NCI-H446 treated with DMSO at 0.1 percent for 48 hours (cell line): ENCODE results near the gene FUOM.
"Not testable (repeated sequence)": the region's sequence is repeated elsewhere in the genome, so short reads cannot be mapped to it uniquely, and the experiment has no call there.

Experiments
- DNase-seq: peaks from one replicate; lab custom pipeline; 2025; lab: John Stamatoyannopoulos, UW

FUOM gene

DNA sequence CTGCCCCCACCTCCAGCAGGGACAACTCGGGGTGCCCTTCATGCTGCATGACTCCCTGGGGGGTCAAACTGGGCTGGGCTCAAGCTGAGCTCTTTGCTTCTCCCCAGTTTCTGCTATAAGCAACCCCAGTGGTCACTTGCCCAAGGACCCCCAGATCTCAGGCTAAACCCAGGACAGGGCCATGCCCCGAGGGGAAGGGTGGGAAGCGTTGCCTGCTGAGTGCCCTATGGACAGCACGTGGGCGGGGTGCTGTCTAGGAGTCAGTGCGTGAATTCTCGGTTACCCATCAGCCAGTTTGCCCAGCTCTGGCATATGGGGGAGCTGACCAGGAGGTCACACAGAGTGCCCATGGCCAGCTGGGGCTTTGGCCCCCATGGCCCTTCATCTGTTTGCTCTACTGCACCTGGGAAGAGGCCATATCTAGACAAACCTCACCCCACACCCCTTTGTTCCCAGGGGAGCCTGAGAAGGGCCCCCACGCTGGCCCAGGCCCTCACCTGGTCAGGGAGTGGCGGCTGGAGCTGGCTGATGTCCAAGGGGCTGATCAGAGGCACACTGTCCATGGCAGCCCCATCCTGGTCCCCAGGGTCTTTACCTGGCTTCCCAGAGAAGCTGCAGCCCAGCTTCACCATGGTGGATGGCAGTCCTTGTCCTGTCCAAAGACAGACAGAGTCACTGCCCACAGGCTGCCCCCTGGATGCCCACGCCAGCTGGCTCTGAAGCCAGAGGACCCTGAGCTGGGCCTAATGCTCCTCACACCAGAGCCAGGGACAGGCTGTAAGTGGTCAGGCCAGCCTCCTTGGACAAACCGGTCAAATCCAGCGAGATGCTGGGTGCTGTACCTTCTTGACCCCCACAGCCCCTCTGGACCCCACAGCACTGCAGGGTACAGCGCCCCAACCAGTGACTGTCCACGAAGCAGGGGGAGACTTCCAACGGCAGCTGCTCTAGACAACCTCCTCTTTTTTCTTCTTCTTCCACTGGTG is 29.2 kb downstream of the FUOM start:
- DNase-seq, result no peak

DNA sequence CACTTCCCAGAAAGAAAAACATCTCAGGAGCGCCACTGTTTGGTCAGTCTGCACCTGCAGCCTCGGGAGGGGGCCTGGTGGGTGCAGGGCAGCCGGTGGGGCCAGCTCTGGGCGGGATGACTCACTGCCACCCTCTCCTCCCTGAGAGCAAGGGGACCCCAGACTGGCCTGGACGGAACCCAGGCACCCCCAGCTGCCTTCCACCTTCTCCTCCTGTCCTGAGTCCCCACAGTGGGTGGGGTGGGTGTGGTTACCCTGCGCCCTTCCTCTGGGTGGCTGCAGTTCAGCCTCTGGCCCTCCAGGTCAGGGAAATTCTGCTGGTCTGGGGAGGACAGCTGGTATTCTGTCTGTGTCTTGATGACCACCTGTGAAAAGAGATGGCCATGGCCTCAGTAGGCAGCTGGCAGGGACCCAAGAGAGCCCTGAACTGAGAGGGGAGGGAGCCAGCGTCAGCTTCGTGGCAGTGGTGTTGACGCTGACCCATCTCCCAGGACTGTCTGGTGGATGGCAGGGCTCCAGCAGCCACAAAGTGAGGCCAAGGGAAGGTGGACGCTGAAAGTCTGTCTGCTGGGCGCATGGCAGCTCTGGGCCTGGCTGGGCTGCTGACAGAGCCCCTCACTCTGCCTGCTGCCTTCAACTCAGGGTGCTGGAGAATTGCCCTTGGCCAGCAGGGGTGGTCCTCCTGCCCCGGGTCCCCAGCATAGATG is 30.0 kb downstream of the FUOM start:
- DNase-seq, result no peak

DNA sequence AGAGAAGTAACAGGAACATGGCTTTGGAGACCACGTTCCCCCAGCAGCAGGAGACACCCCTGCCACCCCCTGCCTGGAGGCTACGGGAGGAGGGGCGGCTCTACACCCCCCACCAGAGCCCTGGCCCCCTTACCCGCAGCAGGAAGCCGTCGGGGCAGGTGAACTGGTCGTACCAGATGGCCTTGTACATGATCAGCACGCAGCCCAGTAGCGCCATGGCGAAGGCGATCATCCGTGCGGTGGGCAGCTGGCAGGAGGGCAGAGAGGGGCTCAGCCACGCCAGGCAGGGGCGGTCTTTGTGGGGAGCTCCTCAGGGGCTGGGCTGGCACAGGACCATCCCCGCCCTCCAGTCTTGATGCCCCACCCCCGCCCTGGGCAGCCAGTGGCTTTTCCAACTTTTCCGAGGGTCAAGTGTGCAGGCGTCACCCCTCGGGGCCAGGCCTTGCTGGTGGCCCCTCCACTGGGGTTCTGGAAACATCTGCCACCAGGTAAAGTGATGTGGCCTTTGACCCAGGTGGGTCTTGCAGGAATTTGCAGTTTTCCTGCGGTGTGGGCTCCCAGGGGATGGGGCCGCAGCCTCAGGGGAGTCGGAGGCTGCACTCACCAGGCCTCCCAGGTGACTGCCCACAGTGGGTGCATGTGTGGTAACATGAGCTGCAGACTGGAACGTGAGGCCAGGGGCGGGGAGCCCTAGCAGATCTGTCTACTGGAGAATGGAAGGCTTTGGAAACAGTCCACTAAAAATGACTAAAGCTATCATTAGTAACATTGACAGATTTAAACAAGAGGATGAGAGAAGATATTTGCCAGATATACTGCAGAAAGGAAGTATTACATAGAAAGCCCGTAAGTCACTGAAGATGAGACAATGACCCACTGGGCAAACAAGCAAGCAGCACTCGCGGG is 30.8 kb downstream of the FUOM start:
- no peak for DNase-seq

DNA sequence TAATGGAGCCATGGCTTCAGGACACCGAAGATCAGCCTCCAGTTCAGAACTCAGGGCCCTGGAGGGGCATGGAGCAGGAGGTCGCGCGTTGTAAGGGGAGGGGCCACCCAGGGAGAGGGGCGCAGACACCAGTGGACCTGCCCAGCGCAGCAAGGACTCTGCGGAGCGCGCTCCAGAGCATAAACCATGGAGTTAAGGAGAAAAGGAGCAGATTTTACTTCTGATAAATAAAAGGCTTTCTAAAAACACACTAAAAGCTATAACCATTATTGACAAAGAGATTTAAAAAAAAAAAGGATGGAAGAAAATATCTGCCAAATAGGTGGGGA is 31.6 kb downstream of the FUOM start:
- no peak for DNase-seq

DNA sequence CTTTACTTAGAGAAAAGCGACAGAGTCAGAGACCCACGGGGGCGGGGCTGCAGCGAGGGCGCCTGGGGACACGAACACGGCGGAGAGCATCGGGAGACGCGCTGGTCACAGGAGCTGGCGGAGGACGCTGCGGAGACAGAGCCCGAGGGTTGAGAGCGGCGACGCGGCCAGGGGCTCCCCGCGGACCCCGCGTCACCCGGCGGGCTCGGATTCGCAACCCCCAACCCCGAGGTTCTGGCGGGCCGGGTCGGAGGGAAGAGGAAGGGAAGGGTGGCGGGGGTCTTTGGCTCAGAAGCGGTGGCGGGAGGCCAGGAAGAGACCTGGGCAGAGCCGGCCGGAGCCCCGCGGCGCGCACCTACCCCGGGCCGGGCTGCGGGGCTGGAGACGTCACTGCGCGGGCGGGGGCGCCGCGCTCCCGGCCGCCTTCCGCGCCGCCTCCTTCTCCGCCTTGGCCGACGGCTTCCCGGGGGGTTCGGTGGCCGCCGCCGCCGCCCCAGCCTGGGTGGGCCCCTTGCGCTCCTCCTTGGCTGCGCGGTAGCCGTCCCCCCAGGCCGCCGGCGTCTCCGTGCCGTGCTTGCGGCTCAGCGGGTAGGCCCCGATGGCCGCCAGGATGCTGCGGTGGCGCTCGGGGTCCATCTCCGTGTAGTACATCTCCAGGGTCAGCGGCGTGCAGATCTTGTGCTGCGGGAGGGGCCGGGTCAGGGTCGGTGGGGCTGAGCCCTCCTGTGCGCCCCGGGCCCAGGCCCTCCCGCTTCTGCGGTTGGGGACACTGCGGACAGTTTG is 32.2 kb downstream of the FUOM start:
- DNase-seq, result no peak

DNA sequence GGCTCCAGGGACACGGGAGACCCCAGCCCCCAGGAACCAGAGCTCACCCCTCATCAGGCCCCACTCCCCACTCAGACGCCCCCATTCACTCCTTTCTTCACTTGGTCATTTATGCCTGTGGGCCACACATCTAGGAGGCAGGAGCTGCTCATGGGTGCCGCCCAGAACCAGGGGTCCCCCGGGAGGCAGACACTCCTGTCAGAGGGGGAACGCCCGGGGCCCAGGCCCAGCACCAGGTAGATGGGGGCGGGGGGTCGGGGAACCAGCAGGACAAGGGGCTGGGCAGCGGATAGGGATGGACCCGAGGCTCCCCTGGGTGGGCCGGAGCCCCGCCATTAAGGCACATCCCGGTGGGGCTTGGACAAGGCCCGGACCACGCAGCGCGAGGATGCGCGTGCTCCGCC is 33.0 kb downstream of the FUOM start:
- DNase-seq, result no peak

DNA sequence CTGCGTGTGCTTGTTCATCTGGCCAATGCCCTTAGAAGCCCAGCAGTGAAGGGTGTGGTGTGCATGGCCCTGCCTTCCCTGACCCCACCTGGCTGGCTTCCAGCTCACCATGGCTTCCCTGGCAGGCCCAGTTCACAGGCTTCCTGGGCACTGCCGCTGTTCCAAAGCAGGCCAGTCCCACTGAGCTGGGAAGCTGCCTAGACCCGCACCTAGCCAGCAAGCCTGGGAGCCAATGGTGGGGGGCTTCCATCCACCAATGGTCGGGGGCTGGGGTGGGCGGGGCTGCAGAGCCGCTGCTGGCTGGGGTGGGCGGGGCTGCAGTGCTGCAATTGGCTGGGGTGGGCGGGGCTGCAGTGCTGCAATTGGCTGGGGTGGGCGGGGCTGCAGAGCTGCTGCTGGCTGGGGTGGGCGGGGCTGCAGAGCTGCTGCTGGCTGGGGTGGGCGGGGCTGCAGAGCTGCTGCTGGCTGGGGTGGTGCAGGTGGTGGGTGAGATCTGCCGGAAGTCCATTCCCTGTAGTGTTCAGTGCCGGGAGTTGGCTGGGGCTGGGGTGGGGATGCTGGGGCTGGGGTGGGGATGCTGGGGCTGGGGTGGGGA is 33.5 kb downstream of the FUOM start:
- no peak for DNase-seq

DNA sequence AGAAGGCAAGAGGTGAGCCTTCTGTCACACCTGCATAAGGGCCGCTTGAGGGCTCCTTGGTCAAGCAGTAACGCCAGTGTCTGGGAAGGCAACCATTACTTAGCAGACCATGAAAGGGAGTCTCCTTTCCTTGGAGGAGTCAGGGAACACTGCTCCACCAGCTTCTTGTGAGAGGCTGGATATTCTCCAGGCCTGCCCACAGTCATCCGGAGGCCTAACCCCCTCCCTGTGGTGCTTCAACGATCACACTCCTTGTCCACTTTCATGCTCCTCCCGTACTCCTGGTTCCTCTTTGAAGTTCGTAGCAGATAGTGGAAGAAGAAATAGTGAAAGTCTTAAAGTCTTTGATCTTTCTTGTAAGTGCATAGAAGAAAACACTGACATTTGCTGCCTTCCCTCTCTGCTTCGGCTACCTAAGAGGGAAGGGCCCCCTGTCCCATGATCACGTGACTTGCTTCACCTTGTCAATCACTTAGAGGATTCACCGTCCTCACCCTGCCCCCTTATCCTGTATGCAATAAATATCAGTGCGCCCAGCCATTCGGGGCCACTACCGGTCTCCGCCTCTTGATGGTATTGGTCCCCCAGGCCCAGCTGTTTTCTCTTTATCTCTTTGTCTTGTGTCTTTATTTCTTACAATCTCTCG is 35.6 kb downstream of the FUOM start:
- DNase-seq, result not testable (repeated sequence)

DNA sequence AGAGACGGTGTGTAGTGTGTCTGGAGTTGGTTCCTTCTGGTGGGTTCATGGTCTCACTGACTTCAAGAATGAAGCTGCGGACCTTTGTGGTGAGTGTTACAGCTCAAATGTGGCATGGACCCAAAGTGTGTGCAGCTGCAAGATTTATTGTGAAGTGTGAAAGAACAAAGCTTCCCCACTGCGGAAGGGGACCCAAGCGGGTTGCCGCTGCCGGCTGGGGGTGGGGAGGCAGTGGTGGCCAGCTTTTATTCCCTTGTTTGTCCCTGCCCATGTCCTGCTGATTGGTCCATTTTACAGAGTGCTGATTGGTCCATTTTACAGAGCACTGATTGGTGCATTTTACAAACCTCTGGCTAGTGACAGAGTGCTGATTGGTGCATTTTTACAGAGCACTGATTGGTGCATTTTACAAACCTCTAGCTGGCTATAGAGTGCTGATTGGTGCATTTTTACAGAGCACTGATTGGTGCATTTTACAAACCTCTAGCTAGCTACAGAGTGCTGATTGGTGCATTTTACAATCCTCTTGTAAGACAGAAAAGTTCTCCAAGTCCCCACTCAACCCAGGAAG is 36.9 kb downstream of the FUOM start:
- not testable (repeated sequence) for DNase-seq

DNA sequence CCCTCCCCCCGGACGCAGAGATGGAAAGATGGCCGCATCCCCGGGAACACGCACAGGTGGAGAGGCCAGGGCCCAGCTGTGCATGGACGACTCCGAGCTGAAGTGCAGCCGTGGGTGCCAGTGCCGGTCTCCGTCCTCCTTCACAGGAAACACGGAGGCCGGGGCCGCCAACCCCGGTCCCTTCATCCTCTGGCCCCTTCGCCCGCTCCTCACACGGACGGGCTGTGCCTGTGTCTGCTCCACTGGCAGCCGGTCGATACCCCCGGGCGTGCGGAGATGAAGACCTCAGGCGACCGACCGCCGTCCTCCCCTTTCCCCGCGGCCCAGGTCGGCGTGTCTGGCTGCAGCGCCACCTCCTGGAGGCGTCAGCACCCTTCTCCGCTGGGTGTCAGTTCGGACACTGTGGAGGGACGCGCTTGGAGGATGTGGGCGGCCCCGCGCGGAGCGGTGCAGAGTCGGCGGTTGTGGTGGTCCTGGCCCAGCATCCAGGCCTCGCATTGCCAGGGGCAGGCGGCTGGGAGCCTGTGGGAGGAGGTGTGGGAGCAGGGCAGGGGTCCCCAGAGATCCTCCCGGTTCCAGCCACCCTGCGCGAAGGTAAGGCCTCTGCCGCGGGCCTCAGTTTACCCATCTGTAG is 39.2 kb downstream of the FUOM start:
- DNase-seq, result no peak

DNA sequence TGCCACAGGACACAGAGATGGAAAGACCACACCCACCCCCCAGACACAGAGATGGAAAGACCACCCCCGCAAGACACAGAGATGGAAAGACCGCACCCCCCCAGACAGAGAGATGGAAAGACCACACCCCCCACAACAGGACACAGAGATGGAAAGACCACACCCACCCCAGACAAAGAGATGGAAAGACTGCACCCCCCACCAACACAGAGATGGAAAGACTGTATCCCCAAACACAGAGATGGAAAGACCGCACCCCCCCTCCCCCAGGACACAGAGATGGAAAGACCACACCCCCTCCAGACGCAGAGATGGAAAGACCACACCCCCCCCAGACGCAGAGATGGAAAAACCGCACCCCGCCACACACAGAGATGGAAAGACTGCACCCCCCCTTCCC is 41.1 kb downstream of the FUOM start:
- no peak for DNase-seq

DNA sequence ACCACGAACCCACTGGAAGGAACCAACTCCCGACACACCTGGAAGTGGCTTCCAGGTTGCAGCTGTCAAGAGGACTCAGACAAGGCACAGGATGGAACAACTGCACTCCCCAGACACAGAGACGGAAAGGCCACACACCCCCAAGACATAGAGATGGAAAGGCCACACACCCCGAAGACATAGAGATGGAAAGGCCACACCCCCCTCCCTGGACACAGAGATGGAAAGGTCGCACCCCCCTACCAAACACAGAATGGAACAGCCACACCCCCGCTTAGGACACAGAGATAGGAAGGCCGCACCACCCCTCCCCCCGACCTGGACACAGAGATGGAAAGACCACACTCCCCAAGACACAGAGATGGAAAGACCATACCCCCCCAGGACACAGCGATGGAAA is 41.6 kb downstream of the FUOM start:
- no peak for DNase-seq

DNA sequence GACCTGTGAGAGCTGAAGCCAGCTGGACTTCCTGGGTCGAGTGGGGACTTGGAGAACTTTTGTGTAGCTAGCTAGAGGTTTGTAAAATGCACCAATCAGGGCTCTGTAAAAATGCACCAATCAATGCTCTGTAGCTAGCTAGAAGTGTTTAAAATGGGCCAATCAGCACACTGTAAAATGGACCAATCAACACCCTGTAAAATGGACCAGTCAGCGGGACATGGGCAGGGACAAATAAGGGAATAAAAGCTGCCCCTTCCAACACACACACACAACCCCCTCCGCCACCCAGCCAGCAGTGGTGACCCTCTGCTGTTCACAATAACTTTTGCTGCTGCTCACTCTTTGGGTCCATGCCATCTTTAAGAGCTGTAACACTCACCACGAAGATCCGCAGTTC is 42.0 kb downstream of the FUOM start:
- DNase-seq, result no peak

DNA sequence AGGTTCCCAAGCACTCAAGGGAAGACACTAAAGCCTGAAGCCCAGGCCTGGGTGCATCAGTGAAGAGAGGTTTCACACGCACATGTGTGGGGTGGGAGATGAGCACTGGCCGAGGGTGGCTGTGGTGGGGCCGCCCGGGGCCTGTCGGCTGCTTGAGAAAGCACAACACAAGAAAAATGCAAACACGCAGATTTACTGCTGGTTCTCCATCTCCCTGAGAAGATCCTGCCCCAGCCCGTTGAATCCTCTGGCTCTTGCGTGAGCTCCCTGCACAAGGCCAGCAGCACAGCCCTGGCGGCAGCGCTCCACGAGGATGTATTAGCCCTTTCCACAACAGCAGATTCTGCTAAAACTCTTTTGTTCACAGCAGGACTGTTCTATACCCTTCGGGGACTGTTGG is 42.9 kb downstream of the FUOM start:
- no peak for DNase-seq

DNA sequence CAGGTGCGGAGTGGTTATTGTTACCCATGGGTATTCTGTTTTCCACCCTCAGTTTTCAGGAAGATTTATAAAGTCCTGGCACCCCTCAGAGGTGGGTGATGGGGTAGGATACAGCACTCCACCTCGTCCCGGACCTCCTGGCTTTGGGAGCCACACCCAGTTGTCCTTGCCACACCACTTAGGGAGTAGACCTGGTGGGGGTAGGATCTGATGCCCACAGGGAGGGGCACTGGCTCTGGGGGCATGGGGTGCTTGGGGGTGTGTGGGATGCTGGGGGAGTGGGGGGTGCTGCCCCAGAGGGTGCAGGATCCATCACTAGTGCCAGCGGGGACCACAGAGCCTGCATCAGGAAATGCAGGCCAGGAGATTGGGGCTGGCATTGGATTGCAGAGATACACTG is 44.6 kb downstream of the FUOM start:
- DNase-seq, result no peak

DNA sequence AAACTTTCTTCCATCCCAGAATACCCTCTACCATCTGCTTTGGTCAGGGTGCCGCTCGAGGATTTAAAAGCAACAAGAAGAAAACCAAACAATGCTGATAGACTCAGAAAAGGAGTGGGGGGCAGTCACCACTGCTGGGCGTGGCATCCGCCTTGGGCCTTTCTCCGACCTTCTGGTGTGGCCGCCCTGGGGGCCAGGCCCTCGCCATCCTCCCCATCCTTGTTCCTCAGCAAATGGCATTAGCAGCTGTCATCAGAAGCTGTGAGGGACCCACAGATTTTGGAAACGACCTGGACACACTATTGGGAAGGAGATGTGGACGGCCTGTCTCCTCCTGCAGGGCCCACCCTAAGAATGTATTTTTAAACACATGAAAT is 45.1 kb downstream of the FUOM start:
- DNase-seq, result no peak

DNA sequence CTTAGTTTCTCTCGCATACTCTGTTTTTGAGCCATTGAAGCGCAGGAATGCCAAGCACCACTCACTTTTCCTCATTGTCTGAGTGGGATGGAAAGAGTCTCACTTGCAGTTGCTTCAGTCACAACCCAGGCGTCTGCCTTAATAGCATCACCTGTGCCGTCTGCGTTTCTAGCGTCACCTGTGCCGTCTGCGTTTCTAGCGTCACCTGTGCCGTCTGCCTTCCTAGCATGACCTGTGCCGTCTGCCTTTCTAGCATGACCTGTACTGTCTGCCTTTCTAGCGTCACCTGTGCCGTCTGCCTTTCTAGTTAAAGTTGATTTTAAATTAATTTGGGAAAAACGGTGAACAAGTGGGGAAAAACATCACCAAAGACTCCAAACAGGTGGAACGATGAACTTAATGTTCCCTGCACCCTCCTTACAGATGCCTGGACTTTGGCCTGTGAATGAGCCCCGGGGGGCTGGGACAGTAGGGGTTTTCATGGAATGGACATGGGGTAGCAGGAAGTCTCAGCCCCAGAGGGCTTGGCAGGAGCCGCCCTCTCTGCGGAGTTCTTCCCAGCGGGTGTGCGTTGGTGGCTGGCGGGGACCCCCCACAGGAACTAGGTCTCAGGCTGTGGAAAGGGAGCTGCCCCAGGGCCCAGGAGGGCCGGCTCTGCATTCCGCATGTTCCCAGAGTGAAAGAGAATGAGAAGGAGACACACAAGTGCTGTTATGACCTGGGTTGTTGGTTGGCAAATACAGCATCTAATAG is 45.6 kb downstream of the FUOM start:
- no peak for DNase-seq

DNA sequence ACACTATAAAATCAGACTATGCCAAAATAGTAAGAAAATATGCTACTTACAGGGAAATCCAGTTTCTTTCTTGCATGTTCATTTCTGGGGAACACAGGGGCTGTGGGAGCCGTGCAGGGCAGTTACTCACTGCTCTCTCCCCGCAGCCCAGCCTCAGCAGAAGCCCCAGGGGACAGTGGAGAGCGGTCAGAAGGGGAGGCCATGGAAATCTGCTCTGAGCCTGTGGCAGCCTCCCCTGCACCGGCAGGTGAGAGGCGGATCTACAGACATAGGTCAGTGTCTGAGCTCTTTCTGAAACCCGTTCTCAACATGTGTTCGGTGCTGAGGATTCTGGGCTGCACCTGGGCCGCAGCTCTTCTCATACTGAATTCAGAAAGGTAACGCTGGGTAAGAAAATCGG is 46.2 kb downstream of the FUOM start:
- DNase-seq, result no peak

DNA sequence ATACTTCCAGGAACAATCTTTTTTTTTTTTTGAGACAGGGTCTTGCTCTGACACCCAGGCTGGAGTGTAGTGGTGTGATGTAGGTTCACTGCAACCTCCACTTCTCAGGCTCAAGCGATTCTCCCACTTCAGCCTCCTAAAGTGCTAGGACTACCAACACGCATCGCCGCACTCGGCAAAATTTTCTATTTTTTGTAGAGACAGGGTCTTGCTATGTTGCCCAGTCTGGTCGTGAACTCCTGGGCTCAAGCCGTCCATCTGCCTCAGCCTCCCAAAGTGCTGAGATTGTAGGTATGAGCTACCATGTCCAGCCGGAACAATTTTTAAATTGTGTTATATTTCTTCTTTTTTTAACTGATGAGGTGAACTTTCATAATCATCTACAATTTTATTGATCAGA is 47.0 kb downstream of the FUOM start:
- no peak for DNase-seq
